Raji (cell line): ENCODE results near the gene DGKI.

Source experiments
- POLR2A ChIP-seq: IDR thresholded peaks from 2 replicates; pipeline ENCODE4 v1.6.1; 2011; ENCODE audit warnings: low read depth, low read length, control low read depth; ENCODE audit not compliant: insufficient read depth

Gene DGKI

GRCh38 chr7:137852108-137852507 is 5.3 kb upstream of the DGKI start:
- no peak for TF ChIP-seq POLR2A

- TF ChIP-seq POLR2A: no peak
These were observed 4.5 kb upstream of the DGKI start for GRCh38 chr7:137850972-137851945.

GRCh38 chr7:137850571-137850970 is 3.8 kb upstream of the DGKI start:
- TF ChIP-seq POLR2A: no peak

GRCh38 chr7:137848095-137848494 is 1.3 kb upstream of the DGKI start:
- no peak for TF ChIP-seq POLR2A

GRCh38 chr7:137847568-137848050 is 835 bp upstream of the DGKI start:
- TF ChIP-seq POLR2A: no peak

GRCh38 chr7:137846549-137846826 is 286 bp downstream of the DGKI start:
- TF ChIP-seq POLR2A: no peak

GRCh38 chr7:137844677-137845425 is 1.9 kb downstream of the DGKI start:
- TF ChIP-seq POLR2A: no peak

GRCh38 chr7:137839903-137840779 is 6.6 kb downstream of the DGKI start:
- no peak for TF ChIP-seq POLR2A

GRCh38 chr7:137838706-137839315 is 8.0 kb downstream of the DGKI start:
- no peak for TF ChIP-seq POLR2A

GRCh38 chr7:137836541-137836940 is 10.2 kb downstream of the DGKI start:
- no peak for TF ChIP-seq POLR2A

- no peak for TF ChIP-seq POLR2A
These were observed 10.7 kb downstream of the DGKI start for GRCh38 chr7:137836113-137836509.

GRCh38 chr7:137835486-137836112 is 11.2 kb downstream of the DGKI start:
- no peak for TF ChIP-seq POLR2A

- no peak for TF ChIP-seq POLR2A
These were observed 12.2 kb downstream of the DGKI start for GRCh38 chr7:137834552-137834951.

GRCh38 chr7:137832382-137832781 is 14.4 kb downstream of the DGKI start:
- no peak for TF ChIP-seq POLR2A
